ENCODE data around the gene CD9. TPM values are rescaled to one million over a fixed set of nuclear protein-coding genes. Genes with fewer than 3 reads are reported as not detected.

The CD9 gene, protein sequence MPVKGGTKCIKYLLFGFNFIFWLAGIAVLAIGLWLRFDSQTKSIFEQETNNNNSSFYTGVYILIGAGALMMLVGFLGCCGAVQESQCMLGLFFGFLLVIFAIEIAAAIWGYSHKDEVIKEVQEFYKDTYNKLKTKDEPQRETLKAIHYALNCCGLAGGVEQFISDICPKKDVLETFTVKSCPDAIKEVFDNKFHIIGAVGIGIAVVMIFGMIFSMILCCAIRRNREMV
- 76.6 and 77.3 TPM in 2 replicates for polyA plus RNA-seq (2012; rRNA removed)
- polyA plus RNA-seq (2012; cell fraction: cytosol; rRNA removed): 71.1 and 79.7 TPM in 2 replicates
- polyA plus RNA-seq (2012; cell fraction: nucleus; rRNA removed): 33.1 and 44.1 TPM in 2 replicates

DNA sequence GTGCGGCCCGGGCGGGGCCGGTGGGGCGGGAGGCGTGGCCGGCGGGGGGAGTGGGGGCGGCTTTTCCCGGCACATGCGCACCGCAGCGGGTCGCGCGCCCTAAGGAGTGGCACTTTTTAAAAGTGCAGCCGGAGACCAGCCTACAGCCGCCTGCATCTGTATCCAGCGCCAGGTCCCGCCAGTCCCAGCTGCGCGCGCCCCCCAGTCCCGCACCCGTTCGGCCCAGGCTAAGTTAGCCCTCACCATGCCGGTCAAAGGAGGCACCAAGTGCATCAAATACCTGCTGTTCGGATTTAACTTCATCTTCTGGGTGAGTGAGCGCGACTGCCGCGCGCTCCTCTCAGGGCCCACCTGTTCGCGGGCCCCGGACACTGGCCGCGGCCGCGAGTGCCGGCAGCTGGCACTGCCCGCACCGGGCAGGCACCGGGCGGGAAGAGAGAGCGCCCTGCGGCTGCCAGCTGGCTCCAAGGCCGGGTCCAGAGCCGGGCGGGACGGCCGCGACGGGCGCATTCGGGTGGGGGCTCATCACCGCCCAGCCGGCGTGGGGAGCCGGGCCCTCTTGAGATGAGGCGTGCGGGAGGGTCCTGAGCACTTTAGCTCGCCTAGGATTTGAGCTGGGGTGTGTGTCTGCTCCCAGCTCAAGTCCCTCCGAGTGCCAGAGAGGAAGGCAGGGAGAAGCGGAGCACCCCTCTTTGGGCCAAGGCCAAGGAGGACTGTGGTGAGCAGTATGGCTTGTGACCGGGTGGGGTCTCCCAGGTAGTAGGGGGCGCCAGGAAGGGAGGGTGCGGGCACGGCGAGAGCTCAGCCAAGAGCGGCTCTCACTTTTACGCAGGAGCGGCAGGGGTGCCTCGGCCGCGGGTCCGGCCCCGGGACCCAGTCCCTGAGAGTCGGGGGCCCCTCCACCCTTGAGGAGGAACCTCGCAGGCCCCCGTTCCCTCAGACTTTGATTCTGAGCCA lies at the start of gene CD9:
TSS of gene CD9 (plus strand) at position 145 of the 957 bp plus-strand sequence. CDS start at position 245, 100 bp downstream.
- H3F3A ChIP-seq (replicated peaks; ENCODE audit: insufficient read depth): no peaks in the 10 kb centered on the region
- H3K4me2 ChIP-seq: peak within 1 kb of the TSS; percentile 96
- POLR2A ChIA-PET: interaction anchor here (2.6 kb wide), 1 partner anchor 78 kb away, joined by 10 read pairs; no protein-coding TSS in a partner anchor
- no peaks in the 10 kb centered on the region for H3K27me3 ChIP-seq (ENCODE audit: insufficient read depth)
- peaks cover 10% of the 10 kb centered on the region; the same call in 1 of the 2 replicates for H3K79me2 ChIP-seq (ENCODE audit: insufficient read depth)
- peaks cover 0 to 53% of the 10 kb centered on the region in 2 experiments; a peak in 1 of 4 replicates for H3K4me1 ChIP-seq (ENCODE audit: control insufficient read depth in 1 of 2, insufficient read depth in 2 of 2, low read depth in 1 of 2, low read length in 1 of 2)
- peak within 1 kb of the TSS; percentile 78 to 79 for H3K4me3 ChIP-seq (ENCODE audit: low read depth in 2 of 2, low read length in 1 of 2)
- H3K27ac ChIP-seq (ENCODE audit: low read depth in 2 of 2, low read length in 1 of 2): peak within 1 kb of the TSS in 1 of 2 experiments; percentile 82; a peak in 2 of 4 replicates
- peak within 1 kb of the TSS; percentile 91; the same call in 1 of the 2 replicates for H2AFZ ChIP-seq (ENCODE audit: low read depth)
- 2% methylated on average over 23 of the region's 81 CpGs for WGBS (ENCODE audit: low lambda C conversion rate)
- no peaks in the 10 kb centered on the region for H4K20me1 ChIP-seq (ENCODE audit: insufficient read depth)
- H3K9ac ChIP-seq: peak within 1 kb of the TSS; percentile 88
- DNase-seq: peak; percentile 88
- CTCF ChIA-PET: interaction anchor here (0.8 to 14.3 kb wide), 11 partner anchors 9 to 213 kb away, joined by 3 to 299 read pairs (median 6); no protein-coding TSS in a partner anchor
- H3K9me3 ChIP-seq: no peaks in the 10 kb centered on the region
- H3K36me3 ChIP-seq (replicated peaks in 1 of 2; ENCODE audit: control insufficient read depth in 1 of 2, insufficient read depth in 2 of 2, low read length in 1 of 2): no peaks in the 10 kb centered on the region
- TF ChIP-seq MXI1 (IDR thresholded peaks at IDR 0.05; ENCODE audit: low read depth, low read length) (peak; percentile 18; the same call in 1 of the 2 replicates), NRF1 (IDR thresholded peaks at IDR 0.05; ENCODE audit: low read depth, low read length) (peak; percentile 69), RXRA (IDR thresholded peaks at IDR 0.05; ENCODE audit: borderline replicate concordance, low read depth) (no peak)
- H3K9me2 ChIP-seq: no peaks in the 10 kb centered on the region

DNA sequence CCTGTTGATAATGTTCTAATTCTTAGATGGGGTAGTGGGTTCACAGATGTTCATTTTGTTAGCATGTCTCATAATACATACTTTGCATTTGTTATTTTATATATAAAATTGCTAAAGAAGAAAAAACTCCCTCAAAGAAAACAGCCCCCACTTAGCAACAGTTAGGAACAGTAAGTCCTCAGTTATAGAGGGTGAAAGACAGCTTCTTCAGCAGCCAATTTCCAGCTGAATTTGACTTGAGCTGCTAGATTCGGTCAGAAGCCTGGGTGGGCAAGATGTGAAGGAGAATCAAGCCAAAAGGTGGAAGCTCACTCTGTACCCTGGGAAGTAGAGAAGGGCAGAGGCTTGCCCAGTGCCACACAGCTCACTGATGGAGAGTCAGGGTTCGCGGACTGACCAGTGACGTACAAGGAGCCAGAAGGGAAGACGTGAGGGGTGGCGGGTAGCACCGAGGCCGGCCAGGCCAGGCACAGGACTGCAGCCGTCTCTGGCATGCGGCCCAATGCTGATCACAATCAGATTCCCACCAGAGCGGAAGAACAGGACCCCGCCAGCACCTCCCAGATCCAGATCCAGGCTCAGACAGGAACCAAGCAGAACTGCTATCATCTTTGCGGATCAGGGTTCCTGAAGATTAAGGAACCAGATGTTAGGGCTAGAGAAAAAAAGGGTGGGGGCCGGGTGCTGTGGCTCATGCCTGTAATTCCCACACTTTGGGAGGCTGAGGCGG lies 45.3 kb upstream of the CD9 start:
- H3K9ac ChIP-seq: no peak overlapping the region
- H4K20me1 ChIP-seq (ENCODE audit: insufficient read depth): no peaks in the 10 kb centered on the region
- no peaks in the 10 kb centered on the region for H3K27me3 ChIP-seq (ENCODE audit: insufficient read depth)
- DNase-seq: peak; percentile 92
- H3K36me3 ChIP-seq (replicated peaks in 1 of 2; ENCODE audit: control insufficient read depth in 1 of 2, insufficient read depth in 2 of 2, low read length in 1 of 2): no peaks in the 10 kb centered on the region
- no peaks in the 10 kb centered on the region for H3K79me2 ChIP-seq (ENCODE audit: insufficient read depth)
- H3K27ac ChIP-seq (ENCODE audit: low read depth in 2 of 2, low read length in 1 of 2): peak overlapping the region in 1 of 2 experiments; percentile 95; a peak in 2 of 4 replicates
- no peaks in the 10 kb centered on the region for H3F3A ChIP-seq (replicated peaks; ENCODE audit: insufficient read depth)
- no peak overlapping the region for H3K4me2 ChIP-seq
- H3K4me3 ChIP-seq (ENCODE audit: low read depth in 2 of 2, low read length in 1 of 2): no peak overlapping the region
- ChIA-PET POLR2A (interaction anchor here (0.6 to 1.8 kb wide), 8 partner anchors 13 to 954 kb away, joined by 3 to 12 read pairs (median 4); no protein-coding TSS in a partner anchor), CTCF (interaction anchor here (0.8 to 1.8 kb wide), 4 partner anchors 12 to 130 kb away, joined by 3 to 5 read pairs (median 4); no protein-coding TSS in a partner anchor)
- no peaks in the 10 kb centered on the region for H3K9me3 ChIP-seq
- H2AFZ ChIP-seq (ENCODE audit: low read depth): no peak overlapping the region
- peaks cover 0 to 15% of the 10 kb centered on the region in 2 experiments; a peak in 1 of 4 replicates for H3K4me1 ChIP-seq (ENCODE audit: control insufficient read depth in 1 of 2, insufficient read depth in 2 of 2, low read depth in 1 of 2, low read length in 1 of 2)
- 50% methylated on average over 15 of the region's 15 CpGs for WGBS (ENCODE audit: low lambda C conversion rate)
- H3K9me2 ChIP-seq: no peaks in the 10 kb centered on the region
- TF ChIP-seq TEAD4 (IDR thresholded peaks at IDR 0.05; ENCODE audit: borderline replicate concordance, insufficient read depth) (no peak), GATA2 (CRISPR knock-in tag; IDR thresholded peaks at IDR 0.05) (peak; percentile 99), EP300 (IDR thresholded peaks at IDR 0.05; ENCODE audit: borderline replicate concordance in 1 of 2, low read depth in 1 of 2, low read length in 1 of 2) (peak in 1 of 2 experiments; percentile 93; a peak in 2 of 4 replicates), TCF12 (IDR thresholded peaks at IDR 0.05) (0 out of 2 replicates have a peak, but pooled peaks have one; percentile 27), MEF2A (IDR thresholded peaks at IDR 0.05; ENCODE audit: borderline replicate concordance, low read depth) (no peak), TAF1 (IDR thresholded peaks at IDR 0.05; ENCODE audit: borderline replicate concordance, low read depth, low read length) (no peak), RXRA (IDR thresholded peaks at IDR 0.05; ENCODE audit: borderline replicate concordance, low read depth) (no peak), FOXJ3 (CRISPR knock-in tag; IDR thresholded peaks at IDR 0.05) (peak; percentile 97), RAD21 (IDR thresholded peaks at IDR 0.05; ENCODE audit: low read length) (peak; percentile 25), MXI1 (IDR thresholded peaks at IDR 0.05; ENCODE audit: low read depth, low read length) (no peak), CHD2 (IDR thresholded peaks at IDR 0.05; ENCODE audit: low read length, partially characterized antibody) (peak; percentile 80), RFX5 (IDR thresholded peaks at IDR 0.05; ENCODE audit: low read length) (no peak), YY1 (IDR thresholded peaks at IDR 0.05; ENCODE audit: low read depth) (no peak), NRF1 (IDR thresholded peaks at IDR 0.05; ENCODE audit: low read depth, low read length) (no peak), RCOR1 (IDR thresholded peaks at IDR 0.05; ENCODE audit: low read length) (peak; percentile 82), SMC3 (IDR thresholded peaks at IDR 0.05; ENCODE audit: low read depth, low read length) (no peak)
- TF ChIP-seq, protein P1, sequence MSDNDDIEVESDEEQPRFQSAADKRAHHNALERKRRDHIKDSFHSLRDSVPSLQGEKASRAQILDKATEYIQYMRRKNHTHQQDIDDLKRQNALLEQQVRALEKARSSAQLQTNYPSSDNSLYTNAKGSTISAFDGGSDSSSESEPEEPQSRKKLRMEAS (IDR thresholded peaks at IDR 0.05; ENCODE audit: low read depth): no peak
- TF ChIP-seq, protein P2, sequence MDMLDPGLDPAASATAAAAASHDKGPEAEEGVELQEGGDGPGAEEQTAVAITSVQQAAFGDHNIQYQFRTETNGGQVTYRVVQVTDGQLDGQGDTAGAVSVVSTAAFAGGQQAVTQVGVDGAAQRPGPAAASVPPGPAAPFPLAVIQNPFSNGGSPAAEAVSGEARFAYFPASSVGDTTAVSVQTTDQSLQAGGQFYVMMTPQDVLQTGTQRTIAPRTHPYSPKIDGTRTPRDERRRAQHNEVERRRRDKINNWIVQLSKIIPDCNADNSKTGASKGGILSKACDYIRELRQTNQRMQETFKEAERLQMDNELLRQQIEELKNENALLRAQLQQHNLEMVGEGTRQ (IDR thresholded peaks at IDR 0.05; ENCODE audit: borderline replicate concordance, low read depth, low read length): no peak
- TF ChIP-seq, protein P3, sequence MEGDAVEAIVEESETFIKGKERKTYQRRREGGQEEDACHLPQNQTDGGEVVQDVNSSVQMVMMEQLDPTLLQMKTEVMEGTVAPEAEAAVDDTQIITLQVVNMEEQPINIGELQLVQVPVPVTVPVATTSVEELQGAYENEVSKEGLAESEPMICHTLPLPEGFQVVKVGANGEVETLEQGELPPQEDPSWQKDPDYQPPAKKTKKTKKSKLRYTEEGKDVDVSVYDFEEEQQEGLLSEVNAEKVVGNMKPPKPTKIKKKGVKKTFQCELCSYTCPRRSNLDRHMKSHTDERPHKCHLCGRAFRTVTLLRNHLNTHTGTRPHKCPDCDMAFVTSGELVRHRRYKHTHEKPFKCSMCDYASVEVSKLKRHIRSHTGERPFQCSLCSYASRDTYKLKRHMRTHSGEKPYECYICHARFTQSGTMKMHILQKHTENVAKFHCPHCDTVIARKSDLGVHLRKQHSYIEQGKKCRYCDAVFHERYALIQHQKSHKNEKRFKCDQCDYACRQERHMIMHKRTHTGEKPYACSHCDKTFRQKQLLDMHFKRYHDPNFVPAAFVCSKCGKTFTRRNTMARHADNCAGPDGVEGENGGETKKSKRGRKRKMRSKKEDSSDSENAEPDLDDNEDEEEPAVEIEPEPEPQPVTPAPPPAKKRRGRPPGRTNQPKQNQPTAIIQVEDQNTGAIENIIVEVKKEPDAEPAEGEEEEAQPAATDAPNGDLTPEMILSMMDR (IDR thresholded peaks at IDR 0.05): no peak
